ENCODE data around the gene TNFSF15.

The TNFSF15 gene

GRCh38 chr9:114769624-114770023 lies 36.2 kb downstream of the TNFSF15 start:
- no peak for DNase-seq (ENCODE audit: low spot score)
- no peak for TF ChIP-seq CTCF (IDR thresholded peaks at IDR 0.05; ENCODE audit: extremely low read depth, missing control alignments)

- DNase-seq (ENCODE audit: low spot score): no peak
Observed at GRCh38 chr9:114763220-114763619, 42.6 kb downstream of the TNFSF15 start.

GRCh38 chr9:114761523-114761922 lies 44.3 kb downstream of the TNFSF15 start:
- no peak for TF ChIP-seq CTCF (IDR thresholded peaks at IDR 0.05; ENCODE audit: extremely low read depth, missing control alignments)
- DNase-seq (ENCODE audit: low spot score): no peak

More at GRCh38 chr9:114763220-114763619, 42.6 kb downstream of the TNFSF15 start:
- TF ChIP-seq CTCF (IDR thresholded peaks at IDR 0.05; ENCODE audit: extremely low read depth, missing control alignments): no peak

GRCh38 chr9:114759512-114760341 lies 46.1 kb downstream of the TNFSF15 start:
- no peak for TF ChIP-seq CTCF (IDR thresholded peaks at IDR 0.05; ENCODE audit: extremely low read depth, missing control alignments)
- no peak for DNase-seq (ENCODE audit: low spot score)

- DNase-seq (ENCODE audit: low spot score): no peak
- no peak for TF ChIP-seq CTCF (IDR thresholded peaks at IDR 0.05; ENCODE audit: extremely low read depth, missing control alignments)
Observed at GRCh38 chr9:114757984-114758383, 47.9 kb downstream of the TNFSF15 start.

GRCh38 chr9:114757395-114757794 lies 48.4 kb downstream of the TNFSF15 start:
- DNase-seq (ENCODE audit: low spot score): no peak
- TF ChIP-seq CTCF (IDR thresholded peaks at IDR 0.05; ENCODE audit: extremely low read depth, missing control alignments): no peak

- no peak for DNase-seq (ENCODE audit: low spot score)
- TF ChIP-seq CTCF (IDR thresholded peaks at IDR 0.05; ENCODE audit: extremely low read depth, missing control alignments): no peak
Observed at GRCh38 chr9:114756920-114757319, 48.9 kb downstream of the TNFSF15 start.
